GM18498 (cell line): ENCODE results near the gene EHMT2.
"Not testable (repeated sequence)": the region's sequence is repeated elsewhere in the genome, so short reads cannot be mapped to it uniquely, and the experiment has no call there.

Source experiments
- ATAC-seq: cut with Tn5 transposase; IDR thresholded peaks from one replicate; pipeline ENCODE4 v1.9.1; 2021; ENCODE audit warnings: mild to moderate bottlenecking, moderate library complexity; ENCODE audit not compliant: unreplicated experiment

The EHMT2 gene

GRCh38 chr6:31915756-31916155, 18.3 kb upstream of the EHMT2 start:
- no peak for ATAC-seq

- ATAC-seq: no peak
Observed at GRCh38 chr6:31915351-31915750, 17.9 kb upstream of the EHMT2 start.

GRCh38 chr6:31911826-31912585, 14.5 kb upstream of the EHMT2 start:
- no peak for ATAC-seq

- not testable (repeated sequence) for ATAC-seq
Observed at GRCh38 chr6:31909298-31909697, 11.8 kb upstream of the EHMT2 start.

DNA sequence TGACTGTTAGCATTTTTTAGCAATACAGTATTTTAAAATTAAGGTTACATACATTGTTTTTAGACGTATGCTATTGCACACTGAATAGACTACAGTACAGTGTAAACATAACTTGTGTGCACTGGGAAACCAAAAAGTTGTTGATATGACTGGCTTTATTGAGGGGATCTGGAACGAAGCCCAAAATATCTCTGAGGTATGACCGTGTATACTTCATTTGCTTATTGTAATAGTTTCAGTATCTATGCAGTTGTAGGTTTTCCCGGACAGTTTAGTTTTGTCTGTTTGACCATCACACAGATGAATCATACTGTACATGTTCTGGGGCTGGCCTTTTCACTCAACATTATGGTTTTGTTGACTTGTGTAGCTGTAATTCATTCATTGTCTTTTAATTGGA, 11.3 kb upstream of the EHMT2 start:
- ATAC-seq: peak; percentile 79

- ATAC-seq: not testable (repeated sequence)
Observed at GRCh38 chr6:31908255-31908654, 10.8 kb upstream of the EHMT2 start.

DNA sequence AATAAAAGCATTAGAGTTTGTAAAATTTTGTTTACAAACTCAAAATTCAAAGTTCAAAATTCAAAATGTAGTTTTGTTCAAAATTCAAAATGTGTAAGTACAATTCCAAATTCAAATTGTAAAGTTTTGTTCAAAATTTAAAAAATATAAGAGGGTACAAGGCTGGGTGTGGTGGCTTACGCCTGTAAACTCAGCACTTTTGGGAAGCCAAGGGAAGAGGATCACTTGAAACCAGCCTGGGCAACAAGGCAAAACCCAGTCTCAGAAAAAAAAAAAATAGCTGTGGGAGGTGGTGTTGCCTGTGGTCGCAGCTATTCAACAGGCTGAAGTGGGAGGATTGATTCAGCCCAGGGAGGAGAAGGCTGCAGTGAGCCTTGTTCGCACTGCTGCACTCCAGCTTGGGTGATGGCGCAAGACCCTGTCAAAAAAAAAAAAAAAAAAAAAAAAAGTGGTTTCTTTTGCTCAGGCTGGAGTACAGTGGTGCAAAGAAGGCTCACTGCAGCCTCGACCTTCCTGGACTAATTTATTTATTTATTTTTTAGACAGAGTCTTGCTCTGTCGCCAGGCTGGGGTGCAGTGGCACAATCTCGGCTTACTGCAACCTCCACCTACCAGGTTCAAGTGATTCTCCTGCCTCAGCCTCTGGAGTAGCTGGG, 9.8 kb upstream of the EHMT2 start:
- ATAC-seq: no peak

DNA sequence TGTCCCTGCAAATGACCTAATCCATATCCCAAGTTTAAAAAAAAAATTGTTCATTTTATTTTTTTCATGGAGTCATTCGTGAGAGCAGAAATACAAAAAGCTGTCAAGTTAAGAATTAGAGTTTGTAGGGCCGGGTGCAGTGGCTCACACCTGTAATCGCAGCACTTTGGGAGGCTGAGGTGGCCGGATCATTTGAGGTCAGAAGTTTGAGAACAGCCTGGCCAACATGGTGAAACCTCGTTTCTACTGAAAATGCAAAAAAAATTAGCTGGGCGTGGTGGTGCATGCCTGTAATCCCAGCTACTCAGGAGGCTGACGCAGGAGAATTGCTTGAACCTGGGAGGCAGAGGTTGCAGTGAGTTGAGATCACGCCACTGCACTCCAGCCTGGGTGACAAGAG, 9.2 kb upstream of the EHMT2 start:
- not testable (repeated sequence) for ATAC-seq

DNA sequence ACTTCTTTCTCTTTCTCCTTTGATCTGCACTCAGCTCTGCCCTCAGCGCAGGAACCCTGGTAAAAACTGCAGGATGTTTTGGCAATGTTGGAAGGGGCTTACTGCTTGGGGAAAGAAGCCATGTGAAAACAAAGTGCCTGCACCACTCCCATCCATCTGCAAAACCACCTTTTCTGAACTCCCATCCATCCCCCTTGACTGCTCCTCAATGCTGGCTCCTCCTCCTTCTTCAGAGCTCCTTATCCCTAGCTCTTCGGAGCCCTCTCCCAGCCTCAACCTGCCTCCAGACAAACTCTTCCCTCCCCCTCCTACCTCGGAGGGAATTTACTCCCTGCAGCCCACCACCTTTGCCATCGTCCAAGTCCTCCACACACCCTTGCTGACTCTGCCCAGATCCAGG, 8.6 kb upstream of the EHMT2 start:
- ATAC-seq: no peak

DNA sequence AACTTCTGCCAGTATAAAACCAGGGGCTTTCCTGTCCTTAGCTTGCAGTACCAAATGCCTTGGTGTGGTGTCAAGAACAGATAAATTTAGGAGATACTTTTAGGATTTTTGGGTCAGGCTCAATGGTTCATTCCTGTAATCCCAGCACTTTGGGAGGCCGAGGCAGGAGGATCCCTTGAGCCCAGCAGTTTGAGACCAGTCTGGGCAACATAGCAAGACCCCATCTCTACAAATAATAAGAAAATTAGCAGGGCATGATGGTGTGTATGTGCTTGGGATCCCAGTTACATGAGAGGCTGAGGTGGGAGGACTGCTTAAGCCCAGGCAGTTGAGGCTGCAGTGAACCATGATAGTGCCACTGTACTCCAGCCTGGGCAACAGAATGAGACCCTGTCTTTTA, 7.5 kb upstream of the EHMT2 start:
- no peak for ATAC-seq

DNA sequence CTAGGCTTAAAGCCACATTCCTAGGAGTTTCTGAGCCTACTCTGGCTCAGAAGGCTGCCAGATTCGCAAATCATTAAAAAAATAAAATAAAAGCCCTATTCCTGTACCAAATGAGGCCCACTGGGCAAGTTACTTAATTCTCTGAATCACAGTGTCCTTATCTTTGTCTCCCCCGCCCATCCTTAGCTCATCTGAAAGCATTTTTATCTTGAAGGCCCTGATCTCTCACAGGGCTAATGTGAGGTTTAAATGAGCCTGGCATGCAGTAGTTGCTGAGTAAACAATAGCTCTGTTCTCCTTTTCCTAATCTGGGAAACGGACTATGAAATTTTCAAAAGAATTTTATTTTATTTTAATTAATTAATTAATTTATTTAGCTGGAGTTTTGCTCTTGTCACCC, 6.5 kb upstream of the EHMT2 start:
- ATAC-seq: no peak

DNA sequence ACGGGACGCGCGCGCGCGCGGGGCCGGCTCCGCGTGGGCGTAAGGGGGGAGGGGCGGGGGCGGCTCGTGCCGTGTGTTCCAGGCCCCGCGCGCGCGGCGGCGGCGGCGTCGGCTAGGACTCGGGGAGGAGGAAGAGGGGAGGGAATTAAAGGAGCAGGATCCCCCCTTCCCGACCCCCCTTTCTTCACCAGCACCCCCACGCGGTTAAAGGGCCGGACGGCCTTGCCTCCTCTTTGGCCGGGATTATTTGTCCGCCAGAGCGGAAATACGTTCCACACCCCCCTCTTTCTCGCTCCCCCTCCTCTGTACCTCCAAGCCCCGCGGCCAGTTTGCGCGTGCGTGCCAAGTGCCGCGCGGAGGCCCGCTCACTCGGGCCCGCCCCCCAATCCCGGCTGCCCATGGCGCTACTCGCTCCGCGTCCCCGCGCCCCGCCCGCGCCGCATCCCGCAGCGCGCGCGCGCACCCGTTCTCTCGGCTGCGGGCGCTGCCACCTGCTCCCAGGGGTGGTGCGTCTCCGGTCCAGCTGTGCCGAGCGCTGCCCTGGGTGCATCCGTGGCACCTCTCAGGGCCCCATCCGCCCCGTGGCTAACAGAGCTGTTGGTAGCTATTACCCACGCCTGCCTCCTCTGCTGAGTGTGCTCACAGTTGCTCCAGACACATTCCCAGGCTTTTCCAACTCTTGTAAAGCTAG, 4.6 kb upstream of the EHMT2 start, which contains the start of gene ZBTB12:
ZBTB12 (minus strand) TSS at position 134 of the 691 bp plus-strand sequence. CDS start 781 bp downstream, outside the sequence.
- peak; percentile 65 for ATAC-seq

DNA sequence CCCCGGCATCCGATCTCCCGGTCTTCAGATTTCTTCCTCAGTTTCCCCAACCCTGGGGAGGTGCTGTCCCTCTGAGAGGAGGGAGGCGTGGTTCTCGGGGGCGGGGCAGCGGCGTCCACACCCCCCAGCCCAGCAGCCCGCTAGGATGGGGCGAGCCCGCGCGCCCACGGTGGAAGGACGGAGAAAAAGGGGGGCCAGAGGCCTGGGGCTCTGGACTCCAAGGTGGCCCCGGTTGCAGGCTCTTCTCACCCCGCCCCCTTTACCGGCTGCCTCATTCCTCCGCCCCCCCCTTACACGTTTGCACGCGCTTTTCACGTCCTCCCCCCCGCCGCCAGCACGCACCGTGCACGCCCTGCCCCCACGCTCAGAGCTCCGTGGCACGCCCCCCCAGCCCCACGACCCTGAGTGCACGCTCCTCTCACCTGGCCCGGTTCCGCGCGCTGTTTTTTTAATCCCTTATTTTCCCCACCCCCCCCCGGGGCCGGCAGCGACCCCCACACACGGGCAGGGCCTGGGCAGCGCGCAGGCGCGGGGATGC, 4.0 kb upstream of the EHMT2 start:
- ATAC-seq: no peak

DNA sequence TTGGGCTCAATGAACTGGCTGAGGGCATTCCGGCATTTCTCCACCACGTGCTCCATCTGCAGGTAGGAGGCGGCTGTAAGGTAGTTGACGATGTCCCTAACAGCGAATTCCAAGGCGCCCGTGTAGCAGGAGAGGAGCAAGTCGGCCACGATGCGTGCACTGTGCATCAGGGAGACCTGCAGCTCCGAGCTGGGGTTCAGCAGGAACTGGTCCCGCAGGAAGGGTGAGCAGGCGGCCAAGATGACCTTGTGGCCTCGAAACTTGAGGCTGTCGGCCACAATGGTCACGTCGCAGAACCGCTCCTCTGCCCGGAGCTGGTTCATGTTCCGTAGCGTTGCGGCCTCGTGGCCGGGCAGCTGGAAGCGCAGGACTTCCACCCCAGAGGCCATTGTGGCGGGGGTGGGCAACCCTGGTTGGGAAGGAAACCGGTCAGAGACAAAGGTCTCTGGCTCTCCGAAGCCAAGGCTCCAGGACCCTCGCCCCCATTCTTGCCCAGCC, 3.5 kb upstream of the EHMT2 start:
- ATAC-seq: no peak

GRCh38 chr6:31899882-31900722, 2.6 kb upstream of the EHMT2 start:
- no peak for ATAC-seq

DNA sequence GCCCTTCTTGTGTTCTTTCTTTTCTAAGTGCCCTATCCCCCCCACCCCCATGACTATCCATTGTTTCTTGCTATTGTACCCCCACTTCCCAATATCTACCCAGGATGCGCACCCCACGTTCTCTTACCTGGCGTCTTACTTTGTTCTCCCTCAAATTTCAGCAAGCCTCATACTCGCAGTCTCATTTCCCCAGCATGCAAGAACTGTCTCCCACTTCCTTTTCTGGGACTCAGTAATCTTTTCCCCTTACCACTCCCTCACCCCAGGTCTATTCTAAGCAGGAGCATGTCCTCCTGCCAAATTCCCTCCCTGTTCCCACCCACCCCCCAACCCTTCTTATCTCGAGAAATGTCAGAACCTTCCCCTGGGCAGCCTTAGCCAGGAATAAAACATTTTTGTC, 1.7 kb upstream of the EHMT2 start:
- ATAC-seq: no peak

- peak; percentile 19 for ATAC-seq
Observed at GRCh38 chr6:31898383-31899011, 999 bp upstream of the EHMT2 start.

DNA sequence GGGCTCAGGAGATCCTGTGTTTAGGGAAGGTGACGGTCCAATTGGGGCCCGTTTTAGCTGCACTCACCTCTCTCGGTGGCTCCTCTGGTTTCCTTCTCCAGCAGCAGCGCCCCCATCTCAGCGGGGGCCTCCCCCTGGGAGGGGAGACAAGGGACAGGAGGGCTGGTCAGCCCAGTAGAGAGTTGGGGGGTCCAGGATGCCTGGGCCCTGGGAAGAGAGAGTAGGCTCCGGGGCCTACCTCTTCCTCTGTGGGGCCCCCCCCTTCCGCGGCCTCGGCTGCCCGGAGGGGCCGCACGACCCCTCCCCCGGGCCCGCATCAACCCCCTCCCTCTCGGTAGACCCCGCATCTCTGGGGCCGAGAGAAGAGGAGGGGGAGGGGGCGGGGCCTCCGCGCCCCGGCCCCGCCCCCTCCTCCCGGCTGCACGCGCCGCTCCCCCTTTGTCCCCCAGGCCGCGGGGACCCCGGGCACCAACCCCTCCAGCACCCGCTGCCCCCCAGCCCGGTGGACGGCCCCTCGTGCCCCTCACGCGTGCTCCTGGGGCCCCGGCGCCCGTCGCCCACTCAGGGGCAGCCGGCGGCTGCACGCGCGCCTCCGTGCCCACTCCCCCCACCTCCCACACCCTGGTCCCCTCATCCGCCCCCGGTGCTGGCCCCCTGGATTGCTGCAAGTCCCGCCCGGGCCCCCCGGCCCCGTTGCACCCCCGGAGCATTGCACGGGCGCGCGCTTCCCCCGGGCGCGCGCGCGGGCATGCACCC, 464 bp downstream of the EHMT2 start:
- no peak for ATAC-seq

- no peak for ATAC-seq
Observed at GRCh38 chr6:31896493-31896855, 1.0 kb downstream of the EHMT2 start.
